ENCODE measurements around the gene KIFC3. TPM values are rescaled to one million over a fixed set of nuclear protein-coding genes. Genes with fewer than 3 reads are reported as not detected.

Gene KIFC3
- total and polyA plus RNA-seq, 11 donors = 46.1 to 105 (median 65.6) TPM

GRCh38 chr16:57818377-57819064 lies 16.2 kb upstream of the KIFC3 start:
- H3K27ac ChIP-seq = no peak overlapping the region
- no peaks in the 10 kb centered on the region for H3K9me3 ChIP-seq
- no peak overlapping the region for H3K4me3 ChIP-seq
- peaks cover 7 to 20% (median 17%) of the 10 kb centered on the region in 12 donors for H3K4me1 ChIP-seq
- TF ChIP-seq POLR2A (IDR thresholded peaks at IDR 0.05) = no peak
- TF ChIP-seq, protein P1, sequence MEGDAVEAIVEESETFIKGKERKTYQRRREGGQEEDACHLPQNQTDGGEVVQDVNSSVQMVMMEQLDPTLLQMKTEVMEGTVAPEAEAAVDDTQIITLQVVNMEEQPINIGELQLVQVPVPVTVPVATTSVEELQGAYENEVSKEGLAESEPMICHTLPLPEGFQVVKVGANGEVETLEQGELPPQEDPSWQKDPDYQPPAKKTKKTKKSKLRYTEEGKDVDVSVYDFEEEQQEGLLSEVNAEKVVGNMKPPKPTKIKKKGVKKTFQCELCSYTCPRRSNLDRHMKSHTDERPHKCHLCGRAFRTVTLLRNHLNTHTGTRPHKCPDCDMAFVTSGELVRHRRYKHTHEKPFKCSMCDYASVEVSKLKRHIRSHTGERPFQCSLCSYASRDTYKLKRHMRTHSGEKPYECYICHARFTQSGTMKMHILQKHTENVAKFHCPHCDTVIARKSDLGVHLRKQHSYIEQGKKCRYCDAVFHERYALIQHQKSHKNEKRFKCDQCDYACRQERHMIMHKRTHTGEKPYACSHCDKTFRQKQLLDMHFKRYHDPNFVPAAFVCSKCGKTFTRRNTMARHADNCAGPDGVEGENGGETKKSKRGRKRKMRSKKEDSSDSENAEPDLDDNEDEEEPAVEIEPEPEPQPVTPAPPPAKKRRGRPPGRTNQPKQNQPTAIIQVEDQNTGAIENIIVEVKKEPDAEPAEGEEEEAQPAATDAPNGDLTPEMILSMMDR (IDR thresholded peaks at IDR 0.05) = no peak
- DNase-seq = peak in 1 of 5 donors; percentile 14
- 78 to 82% (median 80%) methylated on average over 7 to 8 of the region's 8 CpGs for WGBS, 4 donors
- intact Hi-C loops (cut with DNase I) = loop anchor here in 1 of 10 donors (5.0 kb wide), 1 partner anchor 39 kb away; no protein-coding TSS in a partner anchor
- no peaks in the 10 kb centered on the region for H3K27me3 ChIP-seq
- ATAC-seq = no peak
- H3K36me3 ChIP-seq = no peaks in the 10 kb centered on the region

GRCh38 chr16:57817680-57818079 lies 15.4 kb upstream of the KIFC3 start:
- H3K36me3 ChIP-seq = no peaks in the 10 kb centered on the region
- DNase-seq (no peak), ATAC-seq (no peak)
- intact Hi-C loops (cut with DNase I) = loop anchor here in 1 of 10 donors (5.0 kb wide), 1 partner anchor 40 kb away; no protein-coding TSS in a partner anchor
- H3K27ac ChIP-seq = peak overlapping the region in 4 of 12 donors; percentile 82 to 90 (median 88)
- H3K4me1 ChIP-seq = peaks cover 7 to 20% (median 17%) of the 10 kb centered on the region in 12 donors
- no peaks in the 10 kb centered on the region for H3K27me3 ChIP-seq
- TF ChIP-seq POLR2A (IDR thresholded peaks at IDR 0.05) = no peak
- TF ChIP-seq, protein P1 (IDR thresholded peaks at IDR 0.05) = no peak
- no peaks in the 10 kb centered on the region for H3K9me3 ChIP-seq
- H3K4me3 ChIP-seq = no peak overlapping the region

- peak; percentile 86 to 97 (median 92) for DNase-seq
- Histone ChIP-seq H3K4me3 (no peak overlapping the region), H3K4me1 (peaks cover 7 to 23% (median 17%) of the 10 kb centered on the region in 12 donors), H3K27me3 (no peaks in the 10 kb centered on the region), H3K36me3 (no peaks in the 10 kb centered on the region), H3K27ac (peak overlapping the region; percentile 16 to 90 (median 86)), H3K9me3 (no peaks in the 10 kb centered on the region)
- TF ChIP-seq, protein P1 (IDR thresholded peaks at IDR 0.05) = no peak
- peak in 1 of 2 donors; percentile 32 for TF ChIP-seq POLR2A (IDR thresholded peaks at IDR 0.05)
- peak; percentile 94 to 98 (median 98) for ATAC-seq
- intact Hi-C loops (cut with DNase I) = loop anchor here in 1 of 10 donors (5.0 kb wide), 1 partner anchor 41 kb away; no protein-coding TSS in a partner anchor
- WGBS, 4 donors = 18 to 27% (median 20%) methylated on average over 13 to 16 of the region's 16 CpGs
Observed at GRCh38 chr16:57815987-57816745, 13.9 kb upstream of the KIFC3 start.

GRCh38 chr16:57814896-57815295 lies 12.6 kb upstream of the KIFC3 start:
- ATAC-seq (no peak), DNase-seq (peak in 1 of 5 donors; percentile 33)
- Histone ChIP-seq H3K36me3 (no peaks in the 10 kb centered on the region), H3K4me3 (no peak overlapping the region), H3K9me3 (no peaks in the 10 kb centered on the region), H3K4me1 (peaks cover 12 to 35% (median 28%) of the 10 kb centered on the region in 12 donors), H3K27ac (peak overlapping the region in 4 of 12 donors; percentile 85 to 90 (median 88)), H3K27me3 (no peaks in the 10 kb centered on the region)
- TF ChIP-seq, protein P1 (IDR thresholded peaks at IDR 0.05) = no peak
- no peak for TF ChIP-seq POLR2A (IDR thresholded peaks at IDR 0.05)
- intact Hi-C loops (cut with DNase I) = loop anchor here in 2 of 10 donors (5.0 kb wide), 1 partner anchor 42 kb away; no protein-coding TSS in a partner anchor
- WGBS, 4 donors = 90 to 97% (median 91%) methylated on average over 3 of the region's 3 CpGs

Data from heart left ventricle (tissue), 16 donors.